ENCODE results near the gene PDCD1LG2. TPM values are rescaled to one million over a fixed set of nuclear protein-coding genes. Genes with fewer than 3 reads are reported as not detected.

PDCD1LG2 gene
- total RNA-seq, 1 donor from 2014 or later: 3.2 TPM

DNA sequence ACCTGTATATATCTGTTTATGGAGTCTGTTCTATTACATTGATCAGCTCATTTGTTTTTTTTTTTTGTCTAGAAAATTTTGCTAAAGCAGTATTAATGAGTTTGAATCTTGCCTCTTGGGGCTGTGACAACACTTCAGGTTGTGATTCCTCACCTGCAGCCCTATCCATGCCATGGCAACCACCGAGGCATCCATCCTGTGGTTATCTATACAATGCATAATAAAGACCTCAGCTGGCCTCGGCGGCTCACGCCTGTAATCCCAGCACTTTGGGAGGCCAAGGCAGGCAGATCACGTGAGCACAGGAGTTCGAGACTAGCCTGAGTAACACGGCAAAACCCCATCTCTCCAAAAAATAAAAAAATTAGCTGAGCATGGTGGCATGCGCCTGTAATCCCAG lies 28.1 kb upstream of the PDCD1LG2 start:
- no peak for DNase-seq (ENCODE audit: low read depth)
- no peaks in the 10 kb centered on the region for H3K36me3 ChIP-seq (ENCODE audit: control insufficient read depth, insufficient read depth, low read length)
- H3K27me3 ChIP-seq (ENCODE audit: control insufficient read depth, insufficient read depth, low read length): no peaks in the 10 kb centered on the region
- no peak overlapping the region for H3K4me3 ChIP-seq (ENCODE audit: low read depth, low read length)
- TF ChIP-seq, protein P1, sequence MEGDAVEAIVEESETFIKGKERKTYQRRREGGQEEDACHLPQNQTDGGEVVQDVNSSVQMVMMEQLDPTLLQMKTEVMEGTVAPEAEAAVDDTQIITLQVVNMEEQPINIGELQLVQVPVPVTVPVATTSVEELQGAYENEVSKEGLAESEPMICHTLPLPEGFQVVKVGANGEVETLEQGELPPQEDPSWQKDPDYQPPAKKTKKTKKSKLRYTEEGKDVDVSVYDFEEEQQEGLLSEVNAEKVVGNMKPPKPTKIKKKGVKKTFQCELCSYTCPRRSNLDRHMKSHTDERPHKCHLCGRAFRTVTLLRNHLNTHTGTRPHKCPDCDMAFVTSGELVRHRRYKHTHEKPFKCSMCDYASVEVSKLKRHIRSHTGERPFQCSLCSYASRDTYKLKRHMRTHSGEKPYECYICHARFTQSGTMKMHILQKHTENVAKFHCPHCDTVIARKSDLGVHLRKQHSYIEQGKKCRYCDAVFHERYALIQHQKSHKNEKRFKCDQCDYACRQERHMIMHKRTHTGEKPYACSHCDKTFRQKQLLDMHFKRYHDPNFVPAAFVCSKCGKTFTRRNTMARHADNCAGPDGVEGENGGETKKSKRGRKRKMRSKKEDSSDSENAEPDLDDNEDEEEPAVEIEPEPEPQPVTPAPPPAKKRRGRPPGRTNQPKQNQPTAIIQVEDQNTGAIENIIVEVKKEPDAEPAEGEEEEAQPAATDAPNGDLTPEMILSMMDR (IDR thresholded peaks at IDR 0.05; ENCODE audit: insufficient read depth, low read length, poor library complexity, severe bottlenecking): no peak

DNA sequence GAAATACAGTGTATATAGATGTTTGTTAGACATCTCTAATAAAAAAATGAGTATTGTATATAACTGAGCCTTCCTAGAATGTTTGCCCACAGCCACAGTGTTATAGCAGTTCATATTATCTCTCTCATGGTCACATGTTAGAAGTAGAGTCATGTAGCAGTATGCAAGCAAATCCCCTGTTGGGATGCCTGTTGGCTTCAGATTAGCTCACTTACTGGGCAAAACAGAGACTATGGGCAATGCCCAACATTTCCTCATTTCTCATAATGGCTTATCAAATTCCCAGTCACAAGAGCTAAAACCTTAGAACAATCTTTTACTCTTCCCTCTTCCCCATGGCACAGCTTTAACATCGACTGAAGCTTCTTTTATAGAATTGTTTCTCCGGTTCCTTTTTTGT lies 27.0 kb upstream of the PDCD1LG2 start:
- no peak for DNase-seq (ENCODE audit: low read depth)
- TF ChIP-seq, protein P1 (IDR thresholded peaks at IDR 0.05; ENCODE audit: insufficient read depth, low read length, poor library complexity, severe bottlenecking): no peak
- H3K27me3 ChIP-seq (ENCODE audit: control insufficient read depth, insufficient read depth, low read length): no peaks in the 10 kb centered on the region
- no peaks in the 10 kb centered on the region for H3K36me3 ChIP-seq (ENCODE audit: control insufficient read depth, insufficient read depth, low read length)
- no peak overlapping the region for H3K4me3 ChIP-seq (ENCODE audit: low read depth, low read length)

DNA sequence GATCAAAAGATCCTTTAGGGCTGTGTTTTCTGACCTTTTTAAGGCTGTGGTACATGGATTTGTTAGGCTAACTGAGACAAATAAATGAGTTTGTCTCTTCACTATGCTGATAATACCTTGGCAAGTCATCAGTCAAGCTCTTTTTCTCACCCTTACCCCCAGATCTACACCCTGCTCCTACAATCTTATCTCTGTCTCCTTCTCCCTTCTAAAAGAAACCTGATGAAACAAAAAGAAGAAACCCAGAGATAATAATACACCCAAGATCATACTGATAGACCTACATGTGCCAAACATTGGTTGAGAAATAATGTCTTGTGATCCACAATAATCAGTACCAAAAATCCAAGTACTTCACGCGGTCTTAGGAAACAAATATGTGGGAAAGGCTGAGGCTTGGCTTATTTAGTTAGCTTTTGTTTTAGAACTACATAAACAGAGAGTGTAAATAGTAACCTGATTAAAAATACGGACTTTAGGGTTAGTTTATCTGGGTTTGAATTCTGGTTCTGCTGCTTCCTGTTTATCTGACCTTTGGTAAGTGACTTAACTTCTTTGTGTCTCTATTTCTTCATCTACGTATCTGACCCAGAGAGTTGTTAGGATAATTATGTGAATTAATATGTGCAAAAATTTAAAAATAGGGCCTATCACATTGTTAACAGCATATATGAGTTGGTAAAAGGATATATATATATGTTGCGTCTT lies 24.8 kb upstream of the PDCD1LG2 start:
- TF ChIP-seq, protein P1 (IDR thresholded peaks at IDR 0.05; ENCODE audit: insufficient read depth, low read length, poor library complexity, severe bottlenecking): no peak
- Histone ChIP-seq H3K36me3 (ENCODE audit: control insufficient read depth, insufficient read depth, low read length) (no peaks in the 10 kb centered on the region), H3K4me3 (ENCODE audit: low read depth, low read length) (no peak overlapping the region), H3K27me3 (ENCODE audit: control insufficient read depth, insufficient read depth, low read length) (no peaks in the 10 kb centered on the region)
- DNase-seq (ENCODE audit: low read depth): no peak

DNA sequence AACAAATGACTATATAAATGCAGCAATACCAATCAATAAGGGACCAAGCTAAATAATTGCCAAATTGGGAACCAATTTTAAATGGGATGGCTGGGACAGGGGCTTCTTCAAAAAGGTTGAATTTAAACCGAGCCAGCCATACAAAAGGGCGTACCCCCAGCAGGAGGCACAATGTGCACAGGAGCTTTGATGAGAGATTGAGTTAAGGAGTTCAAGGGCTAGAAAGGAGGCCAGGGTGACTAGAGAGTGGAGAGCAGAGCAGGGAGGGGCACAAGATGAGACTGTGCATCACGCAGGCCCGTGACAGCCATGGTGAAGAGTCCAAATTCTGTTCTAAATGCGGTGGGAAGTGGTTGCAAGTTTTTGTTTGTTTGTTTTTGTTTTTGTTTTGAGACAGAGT lies 23.3 kb upstream of the PDCD1LG2 start:
- no peaks in the 10 kb centered on the region for H3K27me3 ChIP-seq (ENCODE audit: control insufficient read depth, insufficient read depth, low read length)
- H3K36me3 ChIP-seq (ENCODE audit: control insufficient read depth, insufficient read depth, low read length): no peaks in the 10 kb centered on the region
- TF ChIP-seq, protein P1 (IDR thresholded peaks at IDR 0.05; ENCODE audit: insufficient read depth, low read length, poor library complexity, severe bottlenecking): no peak
- no peak for DNase-seq (ENCODE audit: low read depth)
- H3K4me3 ChIP-seq (ENCODE audit: low read depth, low read length): no peak overlapping the region

DNA sequence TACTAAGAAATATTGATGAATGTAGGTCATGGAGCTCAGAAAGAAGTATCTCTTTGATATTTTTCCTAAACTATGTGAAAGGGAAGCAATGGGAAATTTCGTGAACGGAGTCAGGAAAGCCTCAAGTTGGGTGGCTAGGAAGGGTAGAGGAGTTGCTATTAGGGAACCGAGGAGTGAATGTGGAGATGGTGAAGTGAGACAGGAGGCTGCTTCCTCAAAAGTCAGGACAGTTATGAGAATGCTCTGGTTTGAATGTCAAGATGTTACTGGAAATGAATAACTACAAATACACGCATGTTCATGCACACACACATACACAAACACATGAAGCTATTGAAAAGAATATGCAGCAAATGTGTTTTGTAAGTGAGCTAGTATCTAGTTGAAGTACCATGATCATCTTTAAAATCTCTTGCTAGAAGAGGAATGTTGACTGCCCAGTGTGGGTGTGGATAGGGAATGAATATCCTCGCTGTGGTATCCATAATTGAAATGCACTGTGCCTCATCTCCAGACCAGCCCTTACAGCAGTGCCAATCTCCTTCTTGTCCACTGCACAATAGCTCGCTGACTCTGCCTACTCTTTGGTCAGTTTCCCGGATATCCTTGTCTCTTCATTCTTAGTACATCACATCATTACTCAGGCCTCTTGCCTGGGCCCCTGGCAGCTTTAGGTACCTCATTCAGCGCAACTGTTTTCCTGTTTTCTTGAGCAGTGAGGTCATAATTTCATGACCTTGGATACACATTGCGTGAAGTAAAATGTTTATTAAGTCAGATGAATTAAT lies 21.9 kb upstream of the PDCD1LG2 start:
- no peaks in the 10 kb centered on the region for H3K36me3 ChIP-seq (ENCODE audit: control insufficient read depth, insufficient read depth, low read length)
- TF ChIP-seq, protein P1 (IDR thresholded peaks at IDR 0.05; ENCODE audit: insufficient read depth, low read length, poor library complexity, severe bottlenecking): no peak
- no peak for DNase-seq (ENCODE audit: low read depth)
- no peaks in the 10 kb centered on the region for H3K27me3 ChIP-seq (ENCODE audit: control insufficient read depth, insufficient read depth, low read length)
- no peak overlapping the region for H3K4me3 ChIP-seq (ENCODE audit: low read depth, low read length)

Data from kidney epithelial cell (primary cell).